ENCODE data around the gene PPM1H. TPM values are rescaled to one million over a fixed set of nuclear protein-coding genes. Genes with fewer than 3 reads are reported as not detected.

The PPM1H gene
- total RNA-seq, 1 donor from 2014 or later = 4.5 TPM

GRCh38 chr12:62712681-62713573, 222.0 kb downstream of the PPM1H start:
- no peak for DNase-seq

GRCh38 chr12:62711631-62712241, 223.2 kb downstream of the PPM1H start:
- DNase-seq = peak; percentile 62

GRCh38 chr12:62709311-62709710, 225.6 kb downstream of the PPM1H start:
- no peak for DNase-seq

GRCh38 chr12:62707939-62708338, 227.0 kb downstream of the PPM1H start:
- no peak for DNase-seq

- no peak for DNase-seq
These were observed 229.1 kb downstream of the PPM1H start for GRCh38 chr12:62705846-62706245.

GRCh38 chr12:62703011-62703380, 232.0 kb downstream of the PPM1H start:
- no peak for DNase-seq

GRCh38 chr12:62701492-62701891, 233.5 kb downstream of the PPM1H start:
- no peak for DNase-seq

- no peak for DNase-seq
These were observed 234.7 kb downstream of the PPM1H start for GRCh38 chr12:62700091-62700880.

GRCh38 chr12:62698701-62699101, 236.2 kb downstream of the PPM1H start:
- no peak for DNase-seq

- DNase-seq = no peak
These were observed 237.1 kb downstream of the PPM1H start for GRCh38 chr12:62697893-62698292.

- DNase-seq = no peak
These were observed 239.3 kb downstream of the PPM1H start for GRCh38 chr12:62695696-62696095.

- DNase-seq = no peak
These were observed 240.3 kb downstream of the PPM1H start for GRCh38 chr12:62694632-62695031.

GRCh38 chr12:62694116-62694515, 240.8 kb downstream of the PPM1H start:
- no peak for DNase-seq

GRCh38 chr12:62693376-62694050, 241.4 kb downstream of the PPM1H start:
- DNase-seq = peak; percentile 83

GRCh38 chr12:62692884-62693283, 242.1 kb downstream of the PPM1H start:
- DNase-seq = peak; percentile 24

GRCh38 chr12:62691309-62691708, 243.6 kb downstream of the PPM1H start:
- DNase-seq = no peak

- no peak for DNase-seq
These were observed 245.7 kb downstream of the PPM1H start for GRCh38 chr12:62689042-62689839.

- DNase-seq = no peak
These were observed 248.0 kb downstream of the PPM1H start for GRCh38 chr12:62686938-62687337.

- DNase-seq = peak; percentile 90
These were observed 250.2 kb downstream of the PPM1H start for GRCh38 chr12:62684570-62685295.

GRCh38 chr12:62683776-62684569, 251.0 kb downstream of the PPM1H start:
- peak; percentile 98 for DNase-seq

All from tongue (tissue), 2 donors.